HG03442 (cell line): ENCODE measurements around the gene BCAR1.
"Not testable (repeated sequence)": the region's sequence is repeated elsewhere in the genome, so short reads cannot be mapped to it uniquely, and the experiment has no call there.

Experiments used
- ATAC-seq: cut with Tn5 transposase; IDR thresholded peaks from one replicate; pipeline ENCODE4 v1.9.1; 2021; ENCODE audit warnings: mild to moderate bottlenecking, moderate library complexity; ENCODE audit not compliant: unreplicated experiment

Gene BCAR1

DNA sequence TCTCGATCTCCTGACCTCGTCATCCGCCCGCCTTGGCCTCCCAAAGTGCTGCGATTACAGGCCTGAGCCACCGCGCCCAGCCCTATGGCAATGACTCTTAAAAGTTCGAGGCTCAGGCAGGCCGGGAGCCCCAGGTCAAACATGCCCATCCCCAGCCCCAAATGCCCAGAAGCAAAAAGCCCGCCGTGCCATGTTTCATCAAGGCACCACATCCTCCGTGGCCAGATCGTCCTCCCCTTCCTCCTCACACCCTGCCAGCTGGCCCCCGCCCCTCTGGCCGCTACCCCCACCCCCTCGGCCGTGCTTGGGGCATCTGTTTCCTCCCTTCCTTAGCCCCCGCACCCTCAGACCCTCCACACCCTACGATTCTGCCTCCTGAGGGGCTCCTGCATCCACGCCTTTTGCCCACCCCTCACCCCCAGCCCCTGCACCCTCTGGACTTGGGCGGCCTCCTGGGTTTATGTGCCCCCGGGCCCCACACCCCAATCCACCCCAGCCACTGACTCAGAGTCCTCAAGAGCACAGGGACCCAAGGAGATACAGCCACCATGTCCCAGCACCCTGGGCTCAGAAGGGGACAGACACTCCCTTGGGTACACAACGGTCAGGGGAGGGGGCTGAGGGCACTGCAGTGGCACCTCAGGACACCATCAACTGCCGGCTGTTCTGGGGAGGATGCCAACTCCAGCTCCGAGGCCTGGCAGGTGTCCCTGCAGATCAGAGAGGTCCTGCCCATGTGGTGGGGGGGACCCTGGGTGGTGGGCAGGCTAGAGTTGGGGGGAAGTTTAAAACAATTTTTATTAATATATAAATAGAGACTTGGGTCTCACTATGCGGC is 25.5 kb downstream of the BCAR1 start:
- no peak for ATAC-seq

DNA sequence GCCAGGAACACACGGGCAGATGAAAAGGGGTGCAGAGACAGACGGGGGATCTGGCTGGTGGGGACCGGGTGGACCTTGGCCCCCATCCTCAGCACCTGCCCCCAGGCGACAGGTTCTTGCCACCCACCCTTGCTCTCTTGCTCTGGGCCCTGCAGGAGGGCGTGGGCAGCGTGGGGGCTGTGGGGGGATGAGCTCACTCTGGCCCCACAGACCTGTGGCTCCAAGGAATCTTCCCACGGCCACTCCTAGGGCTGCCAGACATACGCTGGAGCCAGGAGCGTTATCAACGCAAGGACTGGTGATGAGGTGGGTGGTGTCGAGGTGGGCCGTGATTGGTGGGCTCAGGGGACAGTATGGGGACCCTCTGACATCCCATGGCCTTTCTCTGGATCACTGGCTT is 26.3 kb downstream of the BCAR1 start:
- no peak for ATAC-seq

DNA sequence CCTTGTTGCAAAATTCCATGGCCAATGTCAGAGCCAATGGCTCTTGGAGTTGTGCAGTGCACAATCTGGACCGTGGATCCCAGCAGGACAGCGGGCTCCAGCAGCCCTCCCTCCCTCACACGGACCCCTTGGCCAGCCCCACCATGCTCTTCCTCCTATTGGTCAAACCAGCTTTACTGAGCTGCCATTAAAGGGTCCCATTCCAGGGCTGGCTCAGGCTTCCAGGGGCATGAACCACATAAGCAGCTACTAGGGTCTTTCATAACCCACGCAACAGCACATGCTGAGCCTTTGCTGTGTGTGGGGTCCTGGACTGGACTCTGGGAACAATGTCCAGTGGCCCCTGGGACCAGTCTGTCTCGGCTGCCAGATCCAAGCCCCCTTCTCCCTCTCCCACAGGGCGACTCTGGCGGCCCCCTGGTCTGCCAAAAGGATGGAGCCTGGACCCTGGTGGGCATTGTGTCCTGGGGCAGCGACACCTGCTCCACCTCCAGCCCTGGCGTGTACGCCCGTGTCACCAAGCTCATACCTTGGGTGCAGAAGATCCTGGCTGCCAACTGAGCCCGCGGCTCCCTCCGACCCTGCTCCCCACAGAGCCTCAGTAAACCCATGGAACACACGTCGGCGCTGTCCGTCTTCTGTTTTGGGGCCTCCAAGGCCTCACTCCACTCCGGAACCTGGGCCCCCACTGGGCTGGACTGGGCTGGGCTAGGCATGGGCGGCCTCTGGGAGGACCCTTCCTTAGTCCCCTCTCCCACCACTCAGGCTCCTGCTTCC is 26.9 kb downstream of the BCAR1 start:
- no peak for ATAC-seq

DNA sequence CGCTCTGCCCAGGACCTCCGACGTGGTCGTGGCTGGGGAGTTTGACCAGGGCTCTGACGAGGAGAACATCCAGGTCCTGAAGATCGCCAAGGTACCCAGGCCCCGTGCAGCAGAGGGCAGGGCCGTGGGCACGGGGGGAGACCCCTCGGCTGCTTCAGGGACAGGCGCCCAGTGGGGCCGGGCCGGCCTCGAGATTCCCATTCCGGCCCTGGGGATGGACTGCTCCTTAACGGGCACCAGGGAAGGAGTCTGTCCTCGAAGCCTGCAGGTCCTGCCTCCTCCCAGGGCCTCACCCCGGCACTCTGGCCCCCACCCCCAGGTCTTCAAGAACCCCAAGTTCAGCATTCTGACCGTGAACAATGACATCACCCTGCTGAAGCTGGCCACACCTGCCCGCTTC is 28.3 kb downstream of the BCAR1 start:
- not testable (repeated sequence) for ATAC-seq

DNA sequence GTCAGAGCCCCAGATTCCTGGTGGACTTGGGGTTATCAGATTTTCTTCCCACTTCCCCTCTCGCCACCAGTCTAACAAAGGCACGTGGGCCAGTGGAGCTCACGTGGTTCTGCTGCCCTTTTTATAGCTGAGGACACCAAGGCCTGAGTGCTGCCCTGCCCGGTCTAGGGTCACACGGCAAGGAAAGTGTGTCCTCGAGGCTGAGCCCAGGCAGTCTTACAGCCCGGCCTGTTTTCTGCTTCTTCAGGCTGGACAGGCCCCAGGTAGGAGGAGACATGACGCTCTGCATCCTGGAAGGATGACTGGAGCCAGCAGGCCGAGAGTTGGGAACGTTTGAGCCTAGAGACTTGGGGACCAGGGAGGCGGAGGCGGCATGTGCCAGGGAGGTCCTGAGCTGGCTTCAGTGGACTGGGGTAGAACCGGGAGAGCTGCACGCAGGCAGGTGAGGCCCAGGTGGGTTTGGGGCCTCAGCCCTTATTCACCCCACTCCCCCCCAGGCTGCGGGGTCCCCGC is 29.1 kb downstream of the BCAR1 start:
- no peak for ATAC-seq

DNA sequence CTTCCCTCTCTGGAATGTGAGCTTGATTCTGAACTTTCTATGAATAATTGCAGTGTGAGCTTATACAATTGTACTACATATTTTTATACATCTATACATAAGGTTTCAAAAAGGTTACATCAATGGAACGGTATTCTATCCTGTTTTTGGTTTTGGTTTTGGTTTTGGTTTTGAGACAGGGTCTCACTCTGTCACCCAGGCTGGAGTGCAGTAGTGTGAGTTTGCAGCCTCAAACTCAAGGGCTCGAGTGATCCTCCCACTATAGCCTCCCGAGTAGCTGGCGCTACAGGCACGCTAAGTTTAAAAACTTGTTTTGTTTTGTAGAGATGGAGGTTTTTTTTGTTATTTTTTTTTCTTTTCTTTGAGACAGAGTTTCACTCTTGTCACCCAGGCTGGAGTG is 31.6 kb downstream of the BCAR1 start:
- ATAC-seq: no peak

DNA sequence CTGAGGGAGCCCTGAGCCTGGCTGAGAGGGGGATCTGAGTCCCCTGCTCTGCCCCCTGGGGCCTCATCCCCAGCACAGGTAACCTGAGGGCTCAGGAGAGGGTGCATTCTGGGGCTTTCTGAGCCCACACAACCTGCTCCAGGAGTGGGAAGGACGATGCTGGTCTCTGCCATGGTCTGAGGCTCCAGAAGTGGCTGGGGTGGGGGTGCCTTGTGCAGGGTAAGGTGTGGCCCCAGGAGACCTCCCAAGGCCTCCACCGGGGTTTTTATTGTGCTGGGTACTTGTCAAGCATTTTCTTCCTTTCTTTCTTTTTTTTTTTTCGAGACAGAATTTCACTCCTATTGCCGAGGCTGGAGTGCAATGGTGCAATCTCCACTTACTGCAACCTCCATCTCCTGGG is 32.3 kb downstream of the BCAR1 start:
- ATAC-seq: no peak

DNA sequence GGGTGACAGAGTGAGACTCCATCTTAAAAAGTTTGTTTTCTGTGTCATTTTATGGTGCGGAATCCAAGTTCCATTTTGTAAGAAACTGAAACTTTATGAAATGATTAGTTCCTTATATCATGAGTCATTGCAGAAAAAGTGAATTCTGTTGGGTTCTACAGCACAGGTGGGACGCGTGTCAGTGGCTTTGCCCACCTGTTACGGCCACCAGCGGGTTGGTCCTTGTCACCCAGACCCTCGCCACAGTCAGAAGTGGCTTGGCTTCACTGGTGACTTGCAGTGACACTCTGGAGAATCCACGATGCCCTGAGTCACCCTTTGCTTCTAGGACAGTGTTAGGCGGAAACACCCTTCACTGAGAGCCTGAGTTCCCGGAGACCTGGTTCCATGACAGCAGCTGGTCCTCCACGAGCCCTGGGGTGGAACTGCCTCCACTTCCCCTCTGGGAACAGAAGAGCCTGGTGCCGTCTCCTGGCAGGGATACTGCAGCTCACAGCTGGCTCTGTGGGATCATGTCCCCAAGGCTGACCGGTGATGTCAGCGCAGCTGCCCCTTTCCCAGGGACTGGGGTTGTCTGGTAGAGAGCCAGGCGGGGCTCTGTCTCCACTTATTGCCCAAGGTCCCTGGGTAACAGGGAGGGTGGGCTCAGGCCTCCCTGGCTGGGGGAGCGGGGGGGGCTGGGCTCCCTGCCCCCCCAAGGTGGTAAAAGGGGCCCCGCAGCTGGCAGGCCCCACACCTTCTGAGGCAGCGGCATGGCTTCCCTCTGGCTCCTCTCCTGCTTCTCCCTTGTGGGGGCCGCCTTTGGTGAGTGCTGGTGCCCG is 33.0 kb downstream of the BCAR1 start, which contains the start of gene CTRB1:
Gene CTRB1, plus strand, starts transcription at position 733 of the 821 bp plus-strand sequence. Its CDS starts 20 bp downstream, at position 753.
- ATAC-seq: peak; percentile 72

DNA sequence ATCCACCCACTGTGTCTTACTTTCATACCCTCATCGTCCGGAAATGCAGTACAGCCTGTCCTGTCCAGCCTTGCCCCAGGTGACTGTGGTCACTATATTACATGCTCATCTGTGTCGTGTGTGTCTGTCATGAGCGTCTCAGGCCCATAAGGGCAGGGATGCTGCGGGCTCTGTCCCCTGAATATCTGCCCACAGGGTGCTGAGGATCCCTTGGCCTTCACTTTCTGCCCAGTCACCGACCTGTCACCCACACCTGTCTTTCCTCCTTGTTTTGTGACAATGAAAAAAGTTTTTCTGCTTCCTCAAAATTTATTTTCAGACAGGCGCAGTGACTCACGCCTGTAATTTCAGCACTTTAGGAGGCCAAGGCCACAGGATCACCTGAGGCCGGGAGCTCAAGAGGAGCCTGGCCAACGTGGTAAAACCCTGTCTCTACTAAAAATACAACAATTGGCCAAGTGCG is 34.0 kb downstream of the BCAR1 start:
- no peak for ATAC-seq

DNA sequence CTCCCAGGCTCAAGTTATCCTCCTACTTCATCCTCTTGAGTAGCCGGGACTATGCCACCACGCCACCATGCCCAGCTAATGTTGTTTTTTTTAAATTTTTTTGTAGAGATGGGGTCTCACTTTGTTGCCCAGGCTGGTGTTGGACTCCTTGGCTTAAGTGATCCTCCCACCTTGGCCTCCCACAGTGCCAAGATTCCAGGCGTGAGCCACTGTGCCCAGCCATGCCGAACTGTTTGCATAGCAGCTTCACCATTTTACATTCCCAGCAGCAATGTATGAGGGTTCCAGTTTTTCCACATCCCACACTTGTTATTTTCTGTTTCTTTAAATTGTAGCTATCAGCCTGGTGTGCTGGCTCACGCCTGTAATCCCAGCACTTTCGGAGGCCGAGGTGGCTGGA is 34.8 kb downstream of the BCAR1 start:
- ATAC-seq: no peak

DNA sequence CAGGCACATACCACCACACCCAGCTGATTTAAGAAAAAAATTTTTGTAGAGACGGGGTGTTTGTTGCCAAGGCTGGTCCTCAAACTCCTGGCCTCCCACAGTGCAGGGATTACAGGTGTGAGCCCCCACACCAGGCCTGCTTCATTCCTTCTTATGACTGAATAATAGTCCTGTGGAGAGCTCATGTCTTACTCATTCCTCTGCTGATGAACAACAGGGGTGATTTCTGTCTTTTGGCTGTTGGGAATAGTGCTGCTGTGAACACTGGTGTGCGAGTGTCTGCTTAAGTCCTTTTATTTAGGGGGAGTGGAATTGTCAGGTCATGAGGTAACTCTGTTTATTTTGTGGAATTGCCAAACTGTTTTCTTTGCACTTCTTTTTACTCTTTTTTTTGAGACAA is 35.3 kb downstream of the BCAR1 start:
- ATAC-seq: no peak

DNA sequence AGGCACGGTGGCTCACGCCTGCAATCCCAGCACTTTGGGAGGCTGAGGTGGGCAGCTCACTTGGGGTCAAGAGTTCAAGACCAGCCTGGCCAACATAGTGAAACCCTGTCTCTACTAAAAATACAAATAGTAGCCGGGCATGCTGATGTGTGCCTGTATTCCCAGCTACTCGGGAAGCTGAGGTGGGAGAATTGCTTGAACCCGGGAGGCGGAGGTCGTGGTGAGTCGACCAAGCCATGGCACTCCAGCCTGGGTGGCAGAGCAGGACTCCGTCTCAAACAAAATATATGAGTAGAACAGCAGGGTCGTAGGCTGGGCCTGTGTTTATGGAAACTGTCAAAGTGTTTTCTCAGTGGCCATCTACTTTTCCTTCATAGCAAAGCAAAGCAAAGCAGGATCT is 40.1 kb downstream of the BCAR1 start:
- ATAC-seq: not testable (repeated sequence)

DNA sequence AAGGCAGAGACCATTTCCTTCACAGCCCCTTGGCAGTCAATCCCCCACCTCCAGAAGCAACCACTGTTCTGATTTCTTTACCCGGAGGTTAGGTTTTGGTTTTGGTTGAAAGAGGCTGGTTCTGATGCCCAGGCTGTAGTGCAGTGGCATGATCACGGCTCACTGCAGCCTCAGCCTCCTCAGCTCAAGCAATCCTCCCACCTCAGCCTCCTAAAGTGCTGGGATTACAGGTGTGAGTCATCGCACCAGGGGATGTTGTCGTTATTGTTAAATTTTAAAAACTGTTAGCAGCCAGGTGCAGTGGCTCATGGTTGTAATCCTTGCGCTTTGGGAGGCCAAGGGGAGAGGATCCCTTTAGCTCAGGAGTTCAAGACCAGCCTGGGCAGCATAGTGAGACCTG is 41.5 kb downstream of the BCAR1 start:
- no peak for ATAC-seq

DNA sequence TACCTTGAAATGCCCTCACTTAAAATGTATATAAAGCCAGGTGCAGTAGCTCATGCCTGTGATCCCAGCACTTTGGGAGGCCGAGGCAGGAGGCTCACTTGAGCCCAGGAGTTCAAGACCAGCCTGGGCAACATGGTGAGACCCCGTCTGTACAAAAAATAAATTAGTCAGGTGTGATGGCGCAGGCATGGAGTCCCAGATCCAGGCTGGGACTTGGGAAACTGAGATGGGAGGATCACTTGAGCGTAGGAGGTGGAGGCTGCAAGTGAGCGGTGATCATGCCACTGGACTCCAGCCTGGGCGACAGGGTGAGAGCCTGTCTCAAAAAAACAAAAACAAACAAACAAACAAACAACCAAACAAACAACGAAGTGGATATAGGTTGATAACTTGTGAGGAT is 41.9 kb downstream of the BCAR1 start:
- ATAC-seq: not testable (repeated sequence)

DNA sequence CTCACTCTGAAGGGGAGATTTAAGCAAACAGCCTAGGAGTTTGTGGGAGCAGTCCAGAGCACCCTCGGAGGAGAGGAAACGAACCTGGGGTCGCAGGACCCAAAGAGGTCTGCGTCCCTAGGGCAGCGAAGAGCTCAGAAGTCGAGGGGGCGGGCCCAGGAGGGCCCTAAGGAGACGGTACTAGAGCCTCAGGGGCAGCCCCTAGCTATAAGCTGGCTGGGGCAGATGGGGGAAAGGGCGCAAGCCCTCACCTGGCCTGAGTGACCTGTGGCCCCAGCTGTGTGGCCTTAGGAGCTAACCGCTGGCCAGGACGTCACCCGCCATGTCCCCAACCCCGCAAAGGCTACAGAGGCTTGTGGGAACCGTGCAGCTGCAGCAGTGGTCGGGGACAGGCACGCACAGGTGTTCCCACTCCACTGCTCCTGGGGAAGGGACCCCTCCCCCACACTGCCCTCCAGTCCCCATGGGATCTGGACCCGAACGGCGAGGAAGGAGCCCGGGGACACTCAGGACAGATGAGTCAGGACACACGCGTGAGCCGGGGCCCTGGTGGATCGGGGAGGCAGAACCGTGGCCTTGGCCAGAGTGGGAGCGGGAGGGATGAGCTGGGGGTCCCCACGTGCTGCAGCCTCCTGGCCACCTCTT is 42.4 kb downstream of the BCAR1 start:
- no peak for ATAC-seq

DNA sequence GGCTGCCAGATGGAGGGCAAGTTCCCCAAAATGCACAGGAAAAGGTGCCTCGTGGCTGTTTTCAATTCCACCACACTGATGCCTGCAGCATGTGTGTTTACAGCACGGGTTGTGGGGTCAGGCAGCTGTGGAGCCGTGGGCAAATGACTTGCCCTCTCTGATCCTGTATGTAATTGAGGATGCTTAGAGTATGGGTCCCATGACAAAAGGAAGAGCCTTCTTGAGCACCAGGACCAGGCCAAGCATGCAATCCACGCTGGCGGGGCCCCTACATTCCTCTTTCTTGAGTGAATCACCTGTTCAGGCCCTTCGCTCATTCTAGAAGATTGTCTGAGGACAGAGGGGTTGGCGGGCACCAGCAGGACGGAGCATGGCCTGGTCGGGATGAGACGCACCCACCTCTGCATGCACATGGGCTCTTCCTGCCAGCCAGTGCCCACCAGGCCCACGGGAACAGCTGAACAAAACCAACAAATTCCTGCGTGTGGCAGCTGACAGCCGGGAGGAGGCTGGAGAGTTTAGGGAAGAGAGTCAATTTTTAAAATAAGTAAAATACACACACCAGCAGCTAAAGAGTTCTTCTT is 43.1 kb downstream of the BCAR1 start:
- ATAC-seq: no peak

DNA sequence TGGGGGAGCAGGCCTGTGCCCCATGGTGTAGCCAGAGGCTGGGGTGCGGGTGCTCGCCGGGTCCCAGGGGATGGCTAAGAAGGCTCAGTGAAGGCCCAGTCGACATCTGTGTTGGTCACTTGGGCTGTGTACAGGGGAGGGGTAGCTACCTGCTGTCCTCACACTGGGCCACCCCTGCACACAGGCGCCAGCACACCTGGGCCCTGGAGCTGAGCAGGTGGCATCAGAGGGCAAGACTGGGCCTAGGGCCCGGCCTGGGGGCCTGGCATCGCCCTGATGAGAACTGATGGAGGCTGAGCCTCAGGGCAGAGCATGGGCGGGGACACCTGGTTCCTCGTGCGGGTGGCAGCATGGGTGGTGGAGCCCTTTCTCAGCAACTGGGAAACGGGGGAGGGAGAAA is 43.6 kb downstream of the BCAR1 start:
- no peak for ATAC-seq

DNA sequence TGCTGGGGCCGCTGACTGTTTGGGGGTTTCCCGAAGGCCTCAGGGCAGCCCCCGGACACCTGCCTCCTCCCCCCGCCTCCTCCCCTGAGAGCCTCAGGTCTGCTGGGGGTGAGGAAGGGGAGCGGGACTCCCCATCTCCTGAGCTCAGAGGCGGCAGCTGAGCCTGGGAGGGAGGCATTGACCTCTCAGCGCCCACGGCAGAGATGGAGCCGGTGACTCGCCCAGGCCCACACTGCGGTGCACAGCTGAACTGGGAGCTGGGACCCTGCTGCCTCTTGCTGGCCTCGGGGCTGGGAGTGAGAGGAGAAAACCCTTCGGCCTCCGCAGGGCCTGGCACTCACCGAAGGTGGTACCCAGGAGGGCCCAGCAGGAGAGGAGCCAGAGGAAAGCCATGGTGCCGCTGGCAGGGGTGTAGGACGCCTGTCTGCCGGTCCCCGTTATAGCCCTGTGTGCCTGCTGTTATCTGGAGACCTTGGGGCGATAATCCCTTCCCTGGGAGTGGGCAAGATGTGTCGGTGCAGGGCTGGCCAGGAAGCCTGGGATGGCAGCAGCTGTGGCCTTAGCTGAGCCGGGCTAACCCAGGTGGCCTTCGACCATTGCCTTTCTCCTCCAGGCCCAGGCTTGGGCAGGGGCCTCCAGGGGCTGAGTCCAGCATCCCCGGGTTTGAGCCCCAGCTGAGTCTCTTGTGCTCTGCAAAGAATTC is 44.5 kb downstream of the BCAR1 start, which contains the start of gene CTRB2:
Gene CTRB2, minus strand, starts transcription at position 413 of the 703 bp plus-strand sequence. Its CDS starts 20 bp downstream, at position 393.
- ATAC-seq: no peak
